Measurements from ENCODE around the gene TEKTIP1. TPM values are rescaled to one million over a fixed set of nuclear protein-coding genes. Genes with fewer than 3 reads are reported as not detected.

Gene TEKTIP1
- total RNA-seq, 4 donors from 2014 or later = 5.5 TPM; not detected in 3

DNA sequence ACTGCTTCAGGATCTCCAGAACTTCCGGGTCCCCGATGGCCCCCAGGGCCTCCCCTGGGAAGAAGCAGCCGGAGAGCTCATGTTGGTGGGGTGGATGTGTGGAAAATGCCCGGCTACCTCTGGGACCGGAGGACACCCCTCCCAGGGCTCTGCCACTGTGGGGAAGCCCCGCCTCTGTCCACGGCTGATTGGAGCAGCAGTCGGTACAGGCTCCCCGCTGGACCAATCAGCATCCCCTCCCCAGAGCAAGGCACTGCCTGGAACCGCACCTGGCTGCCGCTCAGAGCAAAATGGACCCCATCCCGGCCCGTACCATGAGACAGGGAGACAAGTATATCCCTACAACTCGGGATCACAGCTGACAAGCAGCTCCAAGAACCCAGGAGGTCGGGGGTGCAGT is 44.9 kb upstream of the TEKTIP1 start:
- Histone ChIP-seq H3K9me3 (no peaks in the 10 kb centered on the region), H3K27me3 (no peaks in the 10 kb centered on the region), H3K4me1 (no peaks in the 10 kb centered on the region), H3K27ac (no peak overlapping the region), H3K4me3 (no peak overlapping the region), H3K36me3 (no peaks in the 10 kb centered on the region)
- TF ChIP-seq, protein P1, sequence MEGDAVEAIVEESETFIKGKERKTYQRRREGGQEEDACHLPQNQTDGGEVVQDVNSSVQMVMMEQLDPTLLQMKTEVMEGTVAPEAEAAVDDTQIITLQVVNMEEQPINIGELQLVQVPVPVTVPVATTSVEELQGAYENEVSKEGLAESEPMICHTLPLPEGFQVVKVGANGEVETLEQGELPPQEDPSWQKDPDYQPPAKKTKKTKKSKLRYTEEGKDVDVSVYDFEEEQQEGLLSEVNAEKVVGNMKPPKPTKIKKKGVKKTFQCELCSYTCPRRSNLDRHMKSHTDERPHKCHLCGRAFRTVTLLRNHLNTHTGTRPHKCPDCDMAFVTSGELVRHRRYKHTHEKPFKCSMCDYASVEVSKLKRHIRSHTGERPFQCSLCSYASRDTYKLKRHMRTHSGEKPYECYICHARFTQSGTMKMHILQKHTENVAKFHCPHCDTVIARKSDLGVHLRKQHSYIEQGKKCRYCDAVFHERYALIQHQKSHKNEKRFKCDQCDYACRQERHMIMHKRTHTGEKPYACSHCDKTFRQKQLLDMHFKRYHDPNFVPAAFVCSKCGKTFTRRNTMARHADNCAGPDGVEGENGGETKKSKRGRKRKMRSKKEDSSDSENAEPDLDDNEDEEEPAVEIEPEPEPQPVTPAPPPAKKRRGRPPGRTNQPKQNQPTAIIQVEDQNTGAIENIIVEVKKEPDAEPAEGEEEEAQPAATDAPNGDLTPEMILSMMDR (IDR thresholded peaks at IDR 0.05) = no peak
- no peak for TF ChIP-seq POLR2A (IDR thresholded peaks at IDR 0.05)
- no peak for DNase-seq
- intact Hi-C loops (cut with DNase I; ENCODE audit: low total_unique reads) = no loop called here

DNA sequence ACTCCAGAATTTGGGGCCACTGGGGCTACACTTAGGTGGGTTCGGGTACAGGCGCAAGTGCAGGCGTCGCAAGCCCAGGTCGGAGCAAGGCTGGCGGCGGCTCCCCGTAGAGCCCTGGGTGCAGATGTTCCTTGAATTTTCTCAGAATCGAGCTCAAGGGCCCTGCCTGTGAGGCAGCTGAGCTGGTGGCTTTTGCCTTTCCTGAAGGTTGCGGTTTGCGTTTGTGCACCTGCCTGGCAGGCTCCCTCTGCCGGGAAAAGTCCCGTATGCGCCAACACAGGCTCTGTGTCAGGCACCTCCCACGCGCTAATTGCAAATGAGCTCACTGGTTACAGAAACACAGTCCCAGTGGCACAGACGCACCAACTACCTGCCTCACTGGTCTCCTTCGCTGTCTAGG is 44.4 kb upstream of the TEKTIP1 start:
- Histone ChIP-seq H3K27ac (no peak overlapping the region), H3K4me1 (peaks cover 0 to 3% of the 10 kb centered on the region in 2 donors), H3K4me3 (no peak overlapping the region), H3K27me3 (no peaks in the 10 kb centered on the region), H3K36me3 (no peaks in the 10 kb centered on the region), H3K9me3 (no peaks in the 10 kb centered on the region)
- no peak for DNase-seq
- intact Hi-C loops (cut with DNase I; ENCODE audit: low total_unique reads) = no loop called here
- TF ChIP-seq POLR2A (IDR thresholded peaks at IDR 0.05) = no peak

DNA sequence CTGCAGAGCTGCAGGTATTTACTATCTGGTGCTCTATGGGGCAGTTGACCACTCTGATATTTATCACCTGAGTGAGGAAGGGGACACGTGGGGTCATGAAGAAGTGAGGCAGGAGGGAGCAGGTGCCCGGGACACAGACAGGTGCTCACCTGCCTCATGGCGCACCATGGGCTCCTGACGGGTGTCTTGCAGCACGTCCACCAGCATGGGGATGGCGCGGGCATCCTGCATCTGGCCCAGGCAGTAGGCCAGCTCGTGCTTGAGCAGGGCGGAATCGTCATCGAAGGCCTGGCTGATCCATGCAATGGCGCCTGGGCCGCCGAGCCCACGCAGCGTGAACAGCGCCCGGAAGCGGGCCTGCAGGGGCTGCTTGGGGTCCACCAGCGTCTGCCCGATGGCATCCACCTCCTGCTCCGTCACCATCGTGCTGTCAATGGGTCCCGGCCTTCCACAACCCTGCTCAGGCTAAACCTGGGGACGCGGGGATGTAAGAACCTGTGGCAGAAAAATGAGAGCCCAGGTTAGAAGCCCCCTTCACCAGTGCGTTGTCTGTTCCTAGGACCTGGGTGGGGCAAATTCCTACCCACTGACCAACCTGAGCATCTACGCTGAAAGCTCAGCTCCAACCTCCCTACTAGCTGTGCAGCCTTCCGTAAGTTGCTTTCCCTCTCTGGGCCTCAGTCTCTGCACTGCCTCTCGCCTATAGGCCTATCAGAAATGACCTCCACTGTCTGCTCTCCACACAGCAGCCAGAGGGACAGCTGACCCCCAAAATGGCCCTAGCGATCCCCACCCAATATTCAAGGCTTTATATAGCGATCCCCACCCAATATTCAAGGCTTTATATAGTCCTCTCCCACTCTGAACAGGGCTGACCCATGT is 42.3 kb upstream of the TEKTIP1 start:
- Histone ChIP-seq H3K36me3 (no peaks in the 10 kb centered on the region), H3K4me1 (peaks cover 0 to 6% of the 10 kb centered on the region in 2 donors), H3K27me3 (no peaks in the 10 kb centered on the region), H3K9me3 (no peaks in the 10 kb centered on the region), H3K4me3 (no peak overlapping the region), H3K27ac (no peak overlapping the region)
- intact Hi-C loops (cut with DNase I; ENCODE audit: low total_unique reads) = no loop called here
- TF ChIP-seq POLR2A (IDR thresholded peaks at IDR 0.05) = no peak
- TF ChIP-seq, protein P1 (IDR thresholded peaks at IDR 0.05) = no peak
- no peak for DNase-seq

DNA sequence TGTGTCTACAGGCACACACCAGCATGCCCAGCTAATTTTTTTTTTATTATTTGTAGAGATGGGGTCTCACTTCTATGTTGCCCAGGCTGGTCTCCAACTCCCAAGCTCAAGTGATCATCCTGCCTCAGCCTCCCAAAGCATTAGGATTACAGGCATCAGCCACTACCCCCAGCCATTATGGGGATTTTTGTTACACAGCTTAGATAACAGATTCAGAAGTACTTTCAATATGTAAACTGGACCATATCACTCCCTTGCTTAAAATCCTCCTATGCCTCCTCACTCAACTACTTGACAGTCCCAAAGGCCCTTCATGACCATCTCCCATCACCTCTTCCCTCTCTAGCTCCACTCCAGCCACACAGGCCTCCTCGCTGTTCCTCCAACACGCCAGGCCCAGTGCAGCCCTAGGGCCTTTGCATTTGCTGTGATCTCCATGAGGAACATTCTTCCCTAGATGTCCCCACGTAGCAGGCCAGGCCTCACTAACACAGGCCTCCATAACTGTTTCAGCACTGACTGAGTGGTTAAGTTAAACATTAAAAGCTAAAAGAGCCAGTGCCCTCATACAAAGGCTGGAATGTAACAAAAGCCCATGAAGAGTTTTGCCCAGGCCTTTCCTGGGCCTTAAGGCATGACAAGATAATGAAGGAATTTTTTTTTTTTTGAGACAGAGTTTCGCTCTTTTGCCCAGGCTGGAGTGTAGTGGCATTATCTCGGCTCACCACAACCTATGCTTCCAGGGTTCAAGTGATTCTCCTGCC is 41.0 kb upstream of the TEKTIP1 start:
- Histone ChIP-seq H3K36me3 (no peaks in the 10 kb centered on the region), H3K27ac (no peak overlapping the region), H3K4me1 (peaks cover 0 to 6% of the 10 kb centered on the region in 2 donors), H3K9me3 (no peaks in the 10 kb centered on the region), H3K4me3 (no peak overlapping the region), H3K27me3 (no peaks in the 10 kb centered on the region)
- intact Hi-C loops (cut with DNase I; ENCODE audit: low total_unique reads) = no loop called here
- no peak for DNase-seq
- TF ChIP-seq, protein P1 (IDR thresholded peaks at IDR 0.05) = no peak
- no peak for TF ChIP-seq POLR2A (IDR thresholded peaks at IDR 0.05)

DNA sequence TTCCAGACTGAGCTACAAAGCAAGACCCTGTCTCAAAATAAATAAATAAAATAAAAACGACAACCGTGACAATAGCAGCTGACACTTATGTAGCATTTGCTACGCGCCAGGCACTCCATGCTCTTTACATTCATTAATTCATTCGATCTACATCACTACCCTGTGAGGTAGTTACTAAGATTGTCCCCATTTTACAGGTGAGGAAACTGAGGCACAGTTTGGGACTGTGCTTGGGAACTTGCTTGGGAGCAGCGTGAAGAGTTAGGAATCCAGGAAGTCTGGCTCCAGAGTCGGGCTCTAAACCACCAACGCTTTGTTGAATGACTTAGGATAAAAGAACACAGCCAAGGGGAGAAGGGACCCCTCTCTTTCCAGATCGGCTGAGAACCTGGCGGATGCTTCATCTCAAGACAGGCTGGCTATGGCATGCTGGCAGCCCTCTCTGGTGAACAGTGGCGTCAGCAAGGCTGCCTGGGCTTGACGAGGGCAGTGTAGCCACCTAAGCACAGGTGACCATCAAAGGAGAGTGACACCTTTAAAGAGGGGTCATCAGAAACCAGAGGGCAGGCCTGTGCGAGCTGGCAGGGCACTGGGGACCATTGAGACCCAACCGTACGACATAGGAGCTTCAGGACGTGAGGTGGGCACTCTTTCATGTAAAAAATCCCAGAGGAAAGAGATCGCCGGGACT is 39.1 kb upstream of the TEKTIP1 start:
- Histone ChIP-seq H3K9me3 (no peaks in the 10 kb centered on the region), H3K4me3 (peak overlapping the region; percentile 74 to 75), H3K27me3 (no peaks in the 10 kb centered on the region), H3K36me3 (no peaks in the 10 kb centered on the region), H3K4me1 (peaks cover 0 to 6% of the 10 kb centered on the region in 2 donors), H3K27ac (peak overlapping the region; percentile 87 to 88)
- intact Hi-C loops (cut with DNase I; ENCODE audit: low total_unique reads) = no loop called here
- TF ChIP-seq POLR2A (IDR thresholded peaks at IDR 0.05) = no peak
- TF ChIP-seq, protein P1 (IDR thresholded peaks at IDR 0.05) = no peak
- no peak for DNase-seq

Measured in uterus (tissue), 4 donors.